Stomach smooth muscle (tissue), 2 donors: ENCODE measurements around the gene ABCC4.

Source experiments
- H3K27ac ChIP-seq: one replicate; pipeline ENCODE4 v1.7.0; 2013; ENCODE audit warnings: mild to moderate bottlenecking, low read length, inconsistent platforms
- H3K27me3 ChIP-seq, 2 donors: one replicate each; pipeline ENCODE4 v1.7.0; 2013; ENCODE audit warnings: low read length in 2 of 2; ENCODE audit not compliant: insufficient read depth in 2 of 2, control insufficient read depth in 1 of 2
- H3K36me3 ChIP-seq, 2 donors: one replicate each; pipeline ENCODE4 v1.7.0; 2013; ENCODE audit warnings: low read length in 2 of 2; ENCODE audit not compliant: control insufficient read depth in 2 of 2, insufficient read depth in 2 of 2
- H3K4me1 ChIP-seq: one replicate; pipeline ENCODE4 v1.7.0; 2013; ENCODE audit warnings: low read length; ENCODE audit not compliant: control insufficient read depth, insufficient read depth
- H3K4me3 ChIP-seq, 2 donors: one replicate each; pipeline ENCODE4 v1.7.0; 2013; ENCODE audit warnings: low read length in 2 of 2
- H3K9ac ChIP-seq, 2 donors: one replicate each; pipeline ENCODE4 v1.7.0; 2013; ENCODE audit warnings: low read length in 2 of 2, mild to moderate bottlenecking in 1 of 2
- H3K9me3 ChIP-seq, 2 donors: one replicate each; pipeline ENCODE4 v1.7.0; 2013; ENCODE audit warnings: low read length in 2 of 2; ENCODE audit not compliant: control insufficient read depth in 2 of 2
- donor health status: healthy.
- donor health status: Pancreatic carcinoma.

The ABCC4 gene

DNA sequence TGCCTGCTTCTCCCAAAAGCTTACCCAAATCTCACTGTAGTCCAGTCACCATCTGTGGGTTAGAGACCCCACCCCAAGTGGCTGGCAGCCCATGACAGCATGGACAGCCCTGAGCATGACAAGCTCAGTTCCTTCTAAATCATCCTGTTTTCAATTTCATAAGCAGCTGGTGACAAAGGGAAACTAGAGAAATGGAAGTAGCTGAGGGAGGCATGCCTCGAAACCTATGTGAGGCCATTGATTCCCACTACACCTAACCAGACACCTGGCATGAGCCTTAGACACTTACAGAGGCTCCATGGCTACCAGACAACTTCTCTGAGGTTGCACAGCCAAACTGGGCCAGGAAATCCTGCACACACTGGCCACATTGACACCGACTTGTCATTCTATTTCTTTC lies 56.2 kb downstream of the ABCC4 start:
- Histone ChIP-seq H3K4me3 (no peak overlapping the region), H3K27ac (no peak overlapping the region), H3K9me3 (no peaks in the 10 kb centered on the region), H3K27me3 (no peaks in the 10 kb centered on the region), H3K9ac (no peak overlapping the region), H3K4me1 (peaks cover 7% of the 10 kb centered on the region), H3K36me3 (peaks cover 0 to 4% of the 10 kb centered on the region in 2 donors)

DNA sequence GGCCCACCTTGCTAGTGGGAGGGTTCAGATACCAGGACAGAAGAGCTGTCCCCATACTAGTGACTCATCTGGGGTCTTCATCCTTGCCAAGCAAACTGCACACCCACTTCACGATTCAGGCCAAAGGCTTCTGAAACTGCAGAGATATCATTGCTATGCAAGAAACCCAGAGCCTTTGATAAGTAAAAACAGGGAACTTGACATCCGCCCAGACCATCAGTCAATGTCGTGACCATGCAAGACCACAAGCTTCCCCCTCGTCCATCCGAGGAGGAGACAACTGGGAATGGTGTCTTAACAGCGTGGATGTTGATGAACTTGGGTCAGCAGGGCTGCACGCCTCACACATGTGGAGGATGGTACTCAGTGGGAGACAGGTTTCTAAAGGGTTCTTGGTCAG lies 58.0 kb downstream of the ABCC4 start:
- no peak overlapping the region for H3K9ac ChIP-seq
- H3K27ac ChIP-seq: no peak overlapping the region
- H3K9me3 ChIP-seq: no peaks in the 10 kb centered on the region
- H3K36me3 ChIP-seq: peaks cover 0 to 4% of the 10 kb centered on the region in 2 donors
- H3K27me3 ChIP-seq: no peaks in the 10 kb centered on the region
- no peak overlapping the region for H3K4me3 ChIP-seq
- H3K4me1 ChIP-seq: peaks cover 7% of the 10 kb centered on the region

DNA sequence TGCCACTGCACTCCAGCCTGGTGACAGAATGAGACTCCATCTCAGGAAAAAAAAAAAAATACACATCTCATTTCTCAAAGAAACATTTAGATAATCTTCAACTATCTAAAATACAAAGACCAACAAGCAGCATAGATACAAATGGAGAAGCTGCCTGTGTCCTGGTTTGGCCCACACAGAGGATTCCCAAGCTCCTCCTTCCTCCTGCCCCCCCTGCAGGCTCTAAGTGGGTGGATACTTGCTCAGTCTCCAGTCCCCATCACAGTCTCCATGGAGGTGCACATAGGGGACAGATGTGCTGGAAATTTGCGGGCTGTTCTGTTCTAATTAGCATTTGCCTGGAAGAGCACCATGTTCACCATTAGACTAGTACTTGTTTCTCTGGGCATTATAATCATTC lies 59.9 kb downstream of the ABCC4 start:
- H3K9ac ChIP-seq: no peak overlapping the region
- H3K36me3 ChIP-seq: peaks cover 0 to 2% of the 10 kb centered on the region in 2 donors
- no peak overlapping the region for H3K27ac ChIP-seq
- no peaks in the 10 kb centered on the region for H3K27me3 ChIP-seq
- H3K4me3 ChIP-seq: no peak overlapping the region
- H3K9me3 ChIP-seq: no peaks in the 10 kb centered on the region
- H3K4me1 ChIP-seq: peaks cover 6% of the 10 kb centered on the region

DNA sequence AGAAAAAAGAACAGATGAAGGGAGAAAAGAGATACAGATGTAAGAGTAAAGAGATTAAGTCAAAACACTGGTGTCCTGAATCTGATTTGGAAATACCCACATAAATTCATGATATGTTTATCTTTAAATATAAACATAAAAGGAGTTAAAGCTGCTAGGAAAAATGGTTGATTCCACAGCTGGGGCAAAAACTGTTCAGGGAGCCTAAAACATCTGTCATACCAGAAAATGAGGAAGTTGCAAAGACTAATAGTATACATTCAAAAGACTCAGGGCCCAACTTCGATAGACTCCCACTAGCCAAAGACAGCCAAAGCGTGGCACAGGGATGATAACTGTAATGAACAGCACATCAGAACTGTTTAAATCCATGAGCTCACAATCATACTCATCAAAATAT lies 62.0 kb downstream of the ABCC4 start:
- Histone ChIP-seq H3K4me1 (no peaks in the 10 kb centered on the region), H3K4me3 (no peak overlapping the region), H3K27ac (no peak overlapping the region), H3K27me3 (no peaks in the 10 kb centered on the region), H3K9me3 (no peaks in the 10 kb centered on the region), H3K36me3 (no peaks in the 10 kb centered on the region), H3K9ac (no peak overlapping the region)

DNA sequence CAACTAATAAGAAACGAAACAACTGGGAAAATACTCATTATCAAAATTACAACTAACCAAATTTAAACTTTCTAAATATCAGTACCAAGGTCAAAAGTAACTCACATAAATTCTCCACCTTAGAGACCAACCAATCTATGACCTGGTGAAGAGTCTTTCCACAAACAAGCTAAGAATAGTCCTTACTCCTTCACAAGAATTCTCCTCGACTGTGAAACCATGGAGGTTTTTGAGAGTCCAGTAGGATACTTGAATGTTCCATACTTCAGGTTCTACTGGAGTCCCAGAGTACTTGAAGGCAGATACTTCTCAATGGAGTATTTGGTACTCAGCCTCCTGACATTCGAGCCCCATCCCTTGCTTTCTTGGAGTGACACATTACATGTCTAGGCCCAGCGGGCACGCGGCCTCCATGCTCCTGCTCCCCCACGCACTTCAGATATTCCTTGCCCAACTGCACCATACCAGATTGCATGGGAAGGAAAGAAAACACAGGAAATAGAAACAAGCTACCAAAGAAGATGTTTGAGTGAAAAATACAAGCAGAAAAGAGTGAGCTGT lies 63.9 kb downstream of the ABCC4 start:
- Histone ChIP-seq H3K9me3 (no peaks in the 10 kb centered on the region), H3K4me1 (no peaks in the 10 kb centered on the region), H3K36me3 (no peaks in the 10 kb centered on the region), H3K4me3 (no peak overlapping the region), H3K9ac (no peak overlapping the region), H3K27ac (no peak overlapping the region), H3K27me3 (no peaks in the 10 kb centered on the region)

DNA sequence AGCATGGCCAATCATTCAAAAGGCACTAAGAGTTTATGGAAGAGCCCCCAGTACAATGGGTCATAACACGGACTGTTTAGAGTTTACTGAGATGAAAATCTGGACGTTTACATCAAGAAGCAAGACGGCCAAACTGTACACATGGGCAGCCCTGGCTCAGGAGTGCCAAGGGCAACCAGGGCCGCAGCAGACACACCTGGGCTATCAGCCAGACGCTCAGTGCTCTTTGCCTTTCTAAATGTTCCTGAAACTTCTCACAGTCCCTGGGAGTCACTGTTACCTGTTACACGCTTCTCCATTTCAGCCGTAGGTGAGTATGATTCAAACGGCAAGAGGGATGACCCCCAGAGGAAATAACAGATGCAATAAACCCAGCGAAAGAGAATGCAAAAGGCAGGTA lies 64.5 kb downstream of the ABCC4 start:
- no peak overlapping the region for H3K9ac ChIP-seq
- H3K4me1 ChIP-seq: no peaks in the 10 kb centered on the region
- H3K9me3 ChIP-seq: no peaks in the 10 kb centered on the region
- no peak overlapping the region for H3K27ac ChIP-seq
- H3K4me3 ChIP-seq: no peak overlapping the region
- H3K27me3 ChIP-seq: no peaks in the 10 kb centered on the region
- H3K36me3 ChIP-seq: no peaks in the 10 kb centered on the region

DNA sequence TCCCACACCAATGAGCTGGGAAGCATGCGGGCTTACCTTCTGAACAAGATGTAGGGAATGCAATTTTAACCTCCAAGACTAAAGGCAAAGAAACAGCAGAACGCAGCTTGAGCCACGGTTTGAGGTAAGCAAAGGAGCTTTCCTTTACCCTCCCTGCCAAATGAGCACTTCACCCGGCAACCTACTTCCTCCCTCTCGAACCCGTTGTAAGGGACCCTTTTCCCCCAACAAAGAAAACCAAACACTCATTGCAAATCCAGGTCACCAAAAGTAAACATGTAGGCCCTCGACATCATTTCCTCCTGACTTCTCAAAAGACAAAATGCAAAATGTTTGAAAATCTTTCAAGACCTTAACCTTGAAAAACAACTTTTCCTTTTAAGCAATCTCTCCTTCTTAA lies 65.3 kb downstream of the ABCC4 start:
- H3K9ac ChIP-seq: no peak overlapping the region
- no peak overlapping the region for H3K27ac ChIP-seq
- no peaks in the 10 kb centered on the region for H3K9me3 ChIP-seq
- no peaks in the 10 kb centered on the region for H3K36me3 ChIP-seq
- H3K4me1 ChIP-seq: no peaks in the 10 kb centered on the region
- no peaks in the 10 kb centered on the region for H3K27me3 ChIP-seq
- H3K4me3 ChIP-seq: no peak overlapping the region

DNA sequence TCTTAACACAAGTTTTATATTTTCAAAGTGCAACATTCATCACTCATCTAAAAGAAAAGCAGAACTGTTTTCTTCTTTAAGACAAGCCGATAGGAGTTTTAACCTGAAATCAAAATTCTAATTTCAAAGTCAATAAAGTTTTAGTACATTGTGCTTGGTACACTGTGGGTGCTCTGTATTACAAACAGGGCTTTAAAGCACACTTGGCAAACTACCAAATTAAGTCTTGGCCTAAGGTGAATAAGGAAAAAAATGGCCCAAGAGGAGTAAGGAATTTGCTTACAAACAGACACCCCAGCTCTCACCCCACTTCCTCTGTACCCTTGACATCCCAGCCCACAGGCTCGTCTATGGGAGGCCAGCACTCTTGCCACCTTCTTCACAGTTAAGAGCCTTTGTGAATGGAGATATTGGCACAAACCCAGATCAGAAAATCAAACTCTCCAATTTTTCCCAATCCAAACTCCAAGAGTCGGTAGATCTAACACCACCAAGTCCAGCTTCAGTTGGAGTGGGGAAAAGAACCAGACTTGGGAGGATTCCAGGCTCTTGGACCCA lies 66.0 kb downstream of the ABCC4 start:
- no peak overlapping the region for H3K9ac ChIP-seq
- no peak overlapping the region for H3K27ac ChIP-seq
- no peaks in the 10 kb centered on the region for H3K4me1 ChIP-seq
- no peaks in the 10 kb centered on the region for H3K36me3 ChIP-seq
- no peak overlapping the region for H3K4me3 ChIP-seq
- H3K9me3 ChIP-seq: no peaks in the 10 kb centered on the region
- no peaks in the 10 kb centered on the region for H3K27me3 ChIP-seq

DNA sequence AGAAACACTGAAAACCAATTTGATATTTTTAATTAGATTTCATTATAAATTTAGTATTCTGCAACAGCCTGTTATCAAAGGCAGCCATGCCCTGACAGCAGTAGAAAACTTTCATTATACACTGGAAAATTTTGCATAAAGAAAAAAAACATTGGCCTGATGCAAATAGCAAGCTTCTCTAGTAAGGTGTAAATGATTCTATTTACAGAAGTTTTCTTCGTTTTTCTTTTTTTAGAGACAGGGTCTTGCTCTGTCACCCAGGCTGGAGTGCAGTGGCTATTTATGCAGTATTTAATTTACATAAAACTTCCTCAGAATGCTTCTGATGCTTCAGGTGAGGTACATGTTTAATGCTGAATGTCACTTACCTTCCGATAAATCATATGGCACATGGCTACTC lies 67.0 kb downstream of the ABCC4 start:
- Histone ChIP-seq H3K9ac (no peak overlapping the region), H3K36me3 (no peaks in the 10 kb centered on the region), H3K4me1 (no peaks in the 10 kb centered on the region), H3K4me3 (no peak overlapping the region), H3K27me3 (no peaks in the 10 kb centered on the region), H3K9me3 (no peaks in the 10 kb centered on the region), H3K27ac (no peak overlapping the region)

DNA sequence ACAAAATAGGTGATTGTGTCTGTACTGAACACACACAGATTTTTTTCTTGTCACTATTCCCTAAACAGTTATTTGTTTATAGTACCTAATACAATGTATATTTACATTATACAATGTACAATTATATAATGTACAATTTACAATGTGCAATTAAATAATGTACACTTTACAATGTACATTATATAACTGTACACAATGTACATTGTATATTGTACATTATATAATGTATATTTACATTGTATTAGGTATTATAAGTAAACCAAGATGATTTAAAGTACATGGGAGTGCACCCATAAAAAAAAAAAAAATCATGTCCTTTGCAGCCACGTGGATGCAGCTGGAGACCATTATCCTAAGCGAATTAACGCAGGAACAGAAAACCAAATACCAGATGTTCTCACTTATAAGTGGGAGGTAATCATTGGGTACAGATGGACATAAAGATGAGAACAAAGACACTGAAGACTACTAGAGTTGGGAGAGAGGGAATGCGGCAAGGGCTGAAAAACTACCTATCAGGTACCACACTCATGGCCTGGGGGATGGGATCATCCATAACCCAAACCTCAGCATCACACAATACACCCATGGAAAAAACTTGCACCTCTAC lies 68.1 kb downstream of the ABCC4 start:
- Histone ChIP-seq H3K36me3 (no peaks in the 10 kb centered on the region), H3K4me3 (no peak overlapping the region), H3K27me3 (no peaks in the 10 kb centered on the region), H3K9ac (no peak overlapping the region), H3K4me1 (no peaks in the 10 kb centered on the region), H3K9me3 (no peaks in the 10 kb centered on the region), H3K27ac (no peak overlapping the region)

DNA sequence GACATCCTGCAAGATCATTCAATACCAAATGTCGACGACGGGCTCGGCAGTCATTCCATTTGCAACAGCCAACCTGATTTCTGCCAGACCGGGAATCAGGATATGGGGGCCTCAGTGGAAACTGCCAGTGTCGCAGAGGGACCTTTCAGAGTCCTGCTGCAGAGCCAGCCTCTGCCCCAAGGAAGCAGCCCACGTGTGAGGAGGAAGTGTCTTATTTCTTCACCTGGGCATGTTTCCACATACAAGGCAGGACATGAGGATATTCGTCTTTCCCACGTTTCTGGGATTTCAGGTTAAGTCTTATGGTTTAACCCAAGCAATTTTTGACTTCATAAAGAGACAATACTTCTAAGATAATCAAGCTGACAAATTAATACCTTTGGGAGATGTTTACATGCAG lies 69.9 kb downstream of the ABCC4 start:
- no peak overlapping the region for H3K27ac ChIP-seq
- H3K4me3 ChIP-seq: no peak overlapping the region
- no peaks in the 10 kb centered on the region for H3K9me3 ChIP-seq

More for the DNA sequence above, 69.9 kb downstream of the ABCC4 start:
- Histone ChIP-seq H3K36me3 (no peaks in the 10 kb centered on the region), H3K4me1 (no peaks in the 10 kb centered on the region), H3K27me3 (no peaks in the 10 kb centered on the region), H3K9ac (no peak overlapping the region)
